Measurements from ENCODE around the gene CDK3.

GRCh38 chr17:76049836-76050537, 49.3 kb downstream of the CDK3 start:
- TF ChIP-seq CTCF (conservative IDR thresholded peaks at IDR 0.05; ENCODE audit: low read length) (no peak), EZH2phosphoT487 (IDR thresholded peaks at IDR 0.05; ENCODE audit: borderline replicate concordance, low read depth, low read length) (no peak)
